GM23338 (cell line): ENCODE measurements around the gene OSBPL10. TPM values are rescaled to one million over a fixed set of nuclear protein-coding genes. Genes with fewer than 3 reads are reported as not detected.
"Not testable (repeated sequence)": the region's sequence is repeated elsewhere in the genome, so short reads cannot be mapped to it uniquely, and the experiment has no call there.

ENCODE experiments used
- ATAC-seq: fragments of 200-7000 bp; cut with Tn5 transposase; 3 replicates; pipeline ENCODE4 v1.9.1; 2020
- DNase-seq: peaks from one replicate; pipeline ENCODE4 v3.0.0-alpha.2; 2015; ENCODE audit warnings: low spot score
- H2AFZ ChIP-seq: fragments of 200-600 bp; sonication (generic); 2 replicates; pipeline ENCODE4 v1.8.0; 2016; ENCODE audit warnings: antibody characterized with exemption, mild to moderate bottlenecking, moderate library complexity
- H3F3A ChIP-seq: fragments of 200-600 bp; sonication (generic); replicated peaks from 2 replicates; pipeline ENCODE4 v1.8.0; 2017; ENCODE audit warnings: antibody characterized with exemption, mixed run types, low read depth
- H3K27ac ChIP-seq: fragments of 200-600 bp; sonication (generic); 2 replicates; pipeline ENCODE4 v1.6.1; 2016; ENCODE audit warnings: low read depth
- H3K27me3 ChIP-seq: fragments of 200-600 bp; sonication (generic); 2 replicates; pipeline ENCODE4 v1.8.0; 2016; ENCODE audit warnings: mild to moderate bottlenecking, mixed run types, moderate library complexity; ENCODE audit not compliant: insufficient read depth
- H3K36me3 ChIP-seq: fragments of 200-600 bp; sonication (generic); 2 replicates; pipeline ENCODE4 v1.8.0; 2016; ENCODE audit warnings: mild to moderate bottlenecking; ENCODE audit not compliant: insufficient read depth
- H3K4me1 ChIP-seq: fragments of 200-600 bp; sonication (generic); 2 replicates; pipeline ENCODE4 v1.8.0; 2016; ENCODE audit warnings: mild to moderate bottlenecking, moderate library complexity; ENCODE audit not compliant: insufficient read depth
- H3K4me2 ChIP-seq: fragments of 200-600 bp; sonication (generic); 2 replicates; pipeline ENCODE4 v1.7.1; 2017; ENCODE audit warnings: mixed run types
- H3K4me3 ChIP-seq: fragments of 200-600 bp; sonication (generic); 2 replicates; pipeline ENCODE4 v1.6.1; 2016; ENCODE audit warnings: mixed run types
- H3K79me2 ChIP-seq: fragments of 200-600 bp; sonication (generic); replicated peaks from 2 replicates; pipeline ENCODE4 v1.8.0; 2017; ENCODE audit warnings: mild to moderate bottlenecking; ENCODE audit not compliant: insufficient read depth
- H3K9me2 ChIP-seq: fragments of 200-600 bp; sonication (generic); 2 replicates; pipeline ENCODE4 v1.8.0; 2017; ENCODE audit not compliant: insufficient read depth
- H4K20me1 ChIP-seq: fragments of 200-600 bp; sonication (generic); replicated peaks from 2 replicates; pipeline ENCODE4 v1.8.0; 2017; ENCODE audit warnings: mild to moderate bottlenecking; ENCODE audit not compliant: insufficient read depth
- H3K27ac Mint-ChIP-seq: 2 replicates; pipeline ENCODE4 v1.8.0; 2020; ENCODE audit warnings: inconsistent platforms, mild to moderate bottlenecking, moderate library complexity, mixed read lengths
- H3K27me3 Mint-ChIP-seq: 3 replicates; pipeline ENCODE4 v1.8.0; 2022; ENCODE audit warnings: low read depth, mild to moderate bottlenecking, moderate library complexity, mixed read lengths, inconsistent platforms; ENCODE audit not compliant: insufficient read depth, poor library complexity
- H3K36me3 Mint-ChIP-seq: 3 replicates; pipeline ENCODE4 v1.8.0; 2021; ENCODE audit warnings: low read depth, mild to moderate bottlenecking, inconsistent platforms, moderate library complexity, mixed read lengths
- H3K4me1 Mint-ChIP-seq: 3 replicates; pipeline ENCODE4 v1.8.0; 2020; ENCODE audit warnings: mild to moderate bottlenecking, inconsistent platforms, mixed read lengths
- H3K4me3 Mint-ChIP-seq: 3 replicates; pipeline ENCODE4 v1.8.0; 2021; ENCODE audit warnings: moderate library complexity, mild to moderate bottlenecking, inconsistent platforms, mixed read lengths
- H3K9me3 Mint-ChIP-seq: 3 replicates; pipeline ENCODE4 v1.8.0; 2020; ENCODE audit warnings: moderate library complexity, mild to moderate bottlenecking, inconsistent platforms, mixed read lengths
- CREB1 ChIP-seq: fragments of 250-450 bp; sonication (Bioruptor Pico); IDR thresholded peaks from 2 replicates; pipeline ENCODE4 v1.5.0; 2020; ENCODE audit warnings: low read depth, mild to moderate bottlenecking, moderate library complexity
- STAT1 ChIP-seq: IDR thresholded peaks from one replicate; pipeline ENCODE4 v1.6.1; 2016; ENCODE audit warnings: antibody characterized with exemption; ENCODE audit not compliant: unreplicated experiment
- ZNF331 ChIP-seq: fragments of 250-450 bp; sonication (Bioruptor Pico); IDR thresholded peaks from 2 replicates; pipeline ENCODE4 v1.5.0; 2020; ENCODE audit warnings: low read depth, mild to moderate bottlenecking, moderate library complexity
- polyA plus RNA-seq: library from polyadenylated mRNA; unstranded; fragments of >200 nt; fragmentation: Nextera tagmentation; extraction: Ambion mirVana; gene quantifications from 2 replicates; pipeline ENCODE4 v1.2.1, GENCODE V29; 2016
- total RNA-seq: library from RNA; depleted of rRNA; stranded (reverse); fragments of >200 nt; shearing (Covaris generic); gene quantifications from 2 replicates; pipeline ENCODE4 v1.2.3, GENCODE V29; 2014
- TF ChIP-seq, protein P1 (sequence below): fragments of 250-450 bp; sonication (Bioruptor Pico); IDR thresholded peaks from 2 replicates; pipeline ENCODE4 v1.5.0; 2020; ENCODE audit warnings: mild to moderate bottlenecking, moderate library complexity
- TF ChIP-seq, protein P2 (sequence below), 2 experiments: fragments of 200-600 bp in 1 of 2; sonication (generic) in 1 of 2; conservative IDR thresholded peaks; 2 replicates each; pipeline versions ENCODE4 v1.5.1 to v1.6.1; 2016 to 2017; ENCODE audit warnings: antibody characterized with exemption in 2 of 2, low read depth in 2 of 2, mild to moderate bottlenecking in 2 of 2, moderate library complexity in 1 of 2

Gene OSBPL10
- total and polyA plus RNA-seq, 2 experiments from 2014 or later: 23.8 to 149 TPM

GRCh38 chr3:31992995-31993394, 11.9 kb upstream of the OSBPL10 start:
- H3K4me3 ChIP-seq, DNase-seq, H4K20me1 ChIP-seq, H3F3A ChIP-seq, H3K4me1 ChIP-seq, H3K4me2 ChIP-seq, H2AFZ ChIP-seq, H3K4me3 Mint-ChIP-seq, H3K27me3 Mint-ChIP-seq, H3K27me3 ChIP-seq, H3K9me2 ChIP-seq, H3K4me1 Mint-ChIP-seq, H3K27ac Mint-ChIP-seq, H3K79me2 ChIP-seq, H3K27ac ChIP-seq, ATAC-seq: not testable (repeated sequence)
- peaks cover 26% of the 10 kb centered on the region for H3K36me3 ChIP-seq
- Mint-ChIP-seq H3K9me3 (peaks cover 27% of the 10 kb centered on the region), H3K36me3 (peaks cover 29% of the 10 kb centered on the region)

DNA sequence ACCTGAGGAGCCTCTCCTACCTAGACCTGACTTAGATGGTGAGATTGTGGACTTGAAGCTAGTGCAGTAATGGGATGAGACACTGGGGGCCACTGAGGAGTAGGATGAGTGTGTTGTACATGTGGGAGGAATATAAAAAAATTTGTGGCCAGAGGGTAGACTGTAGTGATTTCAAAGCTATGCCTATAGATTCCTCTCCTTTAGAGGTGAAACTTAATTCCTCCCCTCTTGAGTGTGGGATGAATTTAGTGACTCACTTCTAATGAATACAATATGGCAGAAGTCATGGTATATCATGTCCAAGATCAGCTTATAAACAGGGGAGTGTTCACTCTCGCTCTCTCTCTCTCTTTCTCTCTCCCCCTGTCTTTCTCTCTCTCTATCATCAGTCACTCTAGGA, 7.2 kb upstream of the OSBPL10 start:
- H3K4me1 ChIP-seq: no peaks in the 10 kb centered on the region
- H3K9me3 Mint-ChIP-seq: peaks cover 10% of the 10 kb centered on the region; the same call in 2 of the 3 replicates
- H3K36me3 Mint-ChIP-seq: peaks cover 20% of the 10 kb centered on the region; the same call in 2 of the 3 replicates
- H3K79me2 ChIP-seq: peaks cover 13% of the 10 kb centered on the region
- H3F3A ChIP-seq: peaks cover 2% of the 10 kb centered on the region; the same call in 1 of the 2 replicates
- H4K20me1 ChIP-seq: 0 out of 2 replicates have a peak, but pooled peaks cover 7% of the 10 kb centered on the region
- no peak overlapping the region for H3K4me3 ChIP-seq
- peaks cover 35% of the 10 kb centered on the region for H3K36me3 ChIP-seq
- peaks cover 4% of the 10 kb centered on the region for H3K27me3 Mint-ChIP-seq
- no peak overlapping the region for H3K4me3 Mint-ChIP-seq
- DNase-seq: no peak
- no peaks in the 10 kb centered on the region for H3K9me2 ChIP-seq
- H3K27ac Mint-ChIP-seq: no peak overlapping the region
- no peak overlapping the region for H3K27ac ChIP-seq
- H2AFZ ChIP-seq: no peak overlapping the region
- ATAC-seq: no peak
- no peaks in the 10 kb centered on the region for H3K27me3 ChIP-seq
- no peak for TF ChIP-seq STAT1
- TF ChIP-seq CREB1 (CRISPR knock-in tag): no peak
- no peak for TF ChIP-seq ZNF331 (CRISPR knock-in tag)
- TF ChIP-seq, protein P1, sequence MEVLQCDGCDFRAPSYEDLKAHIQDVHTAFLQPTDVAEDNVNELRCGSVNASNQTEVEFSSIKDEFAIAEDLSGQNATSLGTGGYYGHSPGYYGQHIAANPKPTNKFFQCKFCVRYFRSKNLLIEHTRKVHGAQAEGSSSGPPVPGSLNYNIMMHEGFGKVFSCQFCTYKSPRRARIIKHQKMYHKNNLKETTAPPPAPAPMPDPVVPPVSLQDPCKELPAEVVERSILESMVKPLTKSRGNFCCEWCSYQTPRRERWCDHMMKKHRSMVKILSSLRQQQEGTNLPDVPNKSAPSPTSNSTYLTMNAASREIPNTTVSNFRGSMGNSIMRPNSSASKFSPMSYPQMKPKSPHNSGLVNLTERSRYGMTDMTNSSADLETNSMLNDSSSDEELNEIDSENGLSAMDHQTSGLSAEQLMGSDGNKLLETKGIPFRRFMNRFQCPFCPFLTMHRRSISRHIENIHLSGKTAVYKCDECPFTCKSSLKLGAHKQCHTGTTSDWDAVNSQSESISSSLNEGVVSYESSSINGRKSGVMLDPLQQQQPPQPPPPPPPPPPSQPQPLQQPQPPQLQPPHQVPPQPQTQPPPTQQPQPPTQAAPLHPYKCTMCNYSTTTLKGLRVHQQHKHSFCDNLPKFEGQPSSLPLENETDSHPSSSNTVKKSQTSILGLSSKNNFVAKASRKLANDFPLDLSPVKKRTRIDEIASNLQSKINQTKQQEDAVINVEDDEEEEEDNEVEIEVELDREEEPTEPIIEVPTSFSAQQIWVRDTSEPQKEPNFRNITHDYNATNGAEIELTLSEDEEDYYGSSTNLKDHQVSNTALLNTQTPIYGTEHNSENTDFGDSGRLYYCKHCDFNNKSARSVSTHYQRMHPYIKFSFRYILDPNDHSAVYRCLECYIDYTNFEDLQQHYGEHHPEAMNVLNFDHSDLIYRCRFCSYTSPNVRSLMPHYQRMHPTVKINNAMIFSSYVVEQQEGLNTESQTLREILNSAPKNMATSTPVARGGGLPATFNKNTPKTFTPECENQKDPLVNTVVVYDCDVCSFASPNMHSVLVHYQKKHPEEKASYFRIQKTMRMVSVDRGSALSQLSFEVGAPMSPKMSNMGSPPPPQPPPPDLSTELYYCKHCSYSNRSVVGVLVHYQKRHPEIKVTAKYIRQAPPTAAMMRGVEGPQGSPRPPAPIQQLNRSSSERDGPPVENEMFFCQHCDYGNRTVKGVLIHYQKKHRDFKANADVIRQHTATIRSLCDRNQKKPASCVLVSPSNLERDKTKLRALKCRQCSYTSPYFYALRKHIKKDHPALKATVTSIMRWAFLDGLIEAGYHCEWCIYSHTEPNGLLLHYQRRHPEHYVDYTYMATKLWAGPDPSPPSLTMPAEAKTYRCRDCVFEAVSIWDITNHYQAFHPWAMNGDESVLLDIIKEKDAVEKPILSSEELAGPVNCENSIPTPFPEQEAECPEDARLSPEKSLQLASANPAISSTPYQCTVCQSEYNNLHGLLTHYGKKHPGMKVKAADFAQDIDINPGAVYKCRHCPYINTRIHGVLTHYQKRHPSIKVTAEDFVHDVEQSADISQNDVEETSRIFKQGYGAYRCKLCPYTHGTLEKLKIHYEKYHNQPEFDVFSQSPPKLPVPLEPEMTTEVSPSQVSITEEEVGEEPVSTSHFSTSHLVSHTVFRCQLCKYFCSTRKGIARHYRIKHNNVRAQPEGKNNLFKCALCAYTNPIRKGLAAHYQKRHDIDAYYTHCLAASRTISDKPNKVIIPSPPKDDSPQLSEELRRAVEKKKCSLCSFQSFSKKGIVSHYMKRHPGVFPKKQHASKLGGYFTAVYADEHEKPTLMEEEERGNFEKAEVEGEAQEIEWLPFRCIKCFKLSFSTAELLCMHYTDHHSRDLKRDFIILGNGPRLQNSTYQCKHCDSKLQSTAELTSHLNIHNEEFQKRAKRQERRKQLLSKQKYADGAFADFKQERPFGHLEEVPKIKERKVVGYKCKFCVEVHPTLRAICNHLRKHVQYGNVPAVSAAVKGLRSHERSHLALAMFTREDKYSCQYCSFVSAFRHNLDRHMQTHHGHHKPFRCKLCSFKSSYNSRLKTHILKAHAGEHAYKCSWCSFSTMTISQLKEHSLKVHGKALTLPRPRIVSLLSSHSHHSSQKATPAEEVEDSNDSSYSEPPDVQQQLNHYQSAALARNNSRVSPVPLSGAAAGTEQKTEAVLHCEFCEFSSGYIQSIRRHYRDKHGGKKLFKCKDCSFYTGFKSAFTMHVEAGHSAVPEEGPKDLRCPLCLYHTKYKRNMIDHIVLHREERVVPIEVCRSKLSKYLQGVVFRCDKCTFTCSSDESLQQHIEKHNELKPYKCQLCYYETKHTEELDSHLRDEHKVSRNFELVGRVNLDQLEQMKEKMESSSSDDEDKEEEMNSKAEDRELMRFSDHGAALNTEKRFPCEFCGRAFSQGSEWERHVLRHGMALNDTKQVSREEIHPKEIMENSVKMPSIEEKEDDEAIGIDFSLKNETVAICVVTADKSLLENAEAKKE (CRISPR knock-in tag): no peak
- TF ChIP-seq, protein P2, sequence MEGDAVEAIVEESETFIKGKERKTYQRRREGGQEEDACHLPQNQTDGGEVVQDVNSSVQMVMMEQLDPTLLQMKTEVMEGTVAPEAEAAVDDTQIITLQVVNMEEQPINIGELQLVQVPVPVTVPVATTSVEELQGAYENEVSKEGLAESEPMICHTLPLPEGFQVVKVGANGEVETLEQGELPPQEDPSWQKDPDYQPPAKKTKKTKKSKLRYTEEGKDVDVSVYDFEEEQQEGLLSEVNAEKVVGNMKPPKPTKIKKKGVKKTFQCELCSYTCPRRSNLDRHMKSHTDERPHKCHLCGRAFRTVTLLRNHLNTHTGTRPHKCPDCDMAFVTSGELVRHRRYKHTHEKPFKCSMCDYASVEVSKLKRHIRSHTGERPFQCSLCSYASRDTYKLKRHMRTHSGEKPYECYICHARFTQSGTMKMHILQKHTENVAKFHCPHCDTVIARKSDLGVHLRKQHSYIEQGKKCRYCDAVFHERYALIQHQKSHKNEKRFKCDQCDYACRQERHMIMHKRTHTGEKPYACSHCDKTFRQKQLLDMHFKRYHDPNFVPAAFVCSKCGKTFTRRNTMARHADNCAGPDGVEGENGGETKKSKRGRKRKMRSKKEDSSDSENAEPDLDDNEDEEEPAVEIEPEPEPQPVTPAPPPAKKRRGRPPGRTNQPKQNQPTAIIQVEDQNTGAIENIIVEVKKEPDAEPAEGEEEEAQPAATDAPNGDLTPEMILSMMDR (conservative IDR thresholded peaks at IDR 0.05; ENCODE audit: low read depth in 2 of 2): no peak
- no peak overlapping the region for H3K4me2 ChIP-seq
- H3K4me1 Mint-ChIP-seq: 0 out of 3 replicates have a peak, but pooled peaks cover 3% of the 10 kb centered on the region
